Putamen (tissue), 1 donor: ENCODE measurements around the gene HARBI1.

Experiments used
- DNase-seq: peaks from one replicate; pipeline ENCODE4 v3.0.0-alpha.2; 2016; ENCODE audit warnings: low spot score

The HARBI1 gene

DNA sequence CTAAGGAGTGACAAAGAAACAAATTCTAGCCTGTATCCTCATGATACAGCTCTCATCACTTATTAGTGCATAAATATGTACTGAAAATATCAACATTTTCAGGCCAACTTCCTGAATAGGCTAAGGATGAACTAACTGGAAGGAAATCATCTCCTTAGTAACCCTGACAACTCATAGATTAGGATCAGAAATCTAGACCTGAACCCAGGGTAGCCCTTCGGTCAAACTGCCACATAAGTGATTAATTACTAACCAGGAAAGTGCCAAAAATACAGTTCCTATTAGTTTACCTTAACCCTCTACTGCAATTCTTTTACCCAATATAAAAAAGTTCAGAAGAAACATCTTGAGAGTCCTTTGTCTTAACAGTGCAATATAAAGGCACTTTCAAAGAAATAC lies 63.2 kb downstream of the HARBI1 start:
- no peak for DNase-seq
